ENCODE data around the gene SSH2. TPM values are rescaled to one million over a fixed set of nuclear protein-coding genes. Genes with fewer than 3 reads are reported as not detected.
A peak's percentile ranks its signal among the peaks of the same experiment; 100 is the strongest.
"Not testable (repeated sequence)": the region's sequence is repeated elsewhere in the genome, so short reads cannot be mapped to it uniquely, and the experiment has no call there.

SSH2 gene
- total RNA-seq, 1 donor from 2014 or later: 12.2 TPM

- DNase-seq (ENCODE audit: low spot score): no peak
- H3K27me3 Mint-ChIP-seq (ENCODE audit: insufficient read depth, low read depth): peaks cover 2% of the 10 kb centered on the region
- H3K27me3 ChIP-seq: no peaks in the 10 kb centered on the region
- no peaks in the 10 kb centered on the region for H3K9me3 Mint-ChIP-seq
- H3K9ac ChIP-seq: no peak overlapping the region
- H3K36me3 Mint-ChIP-seq: peaks cover 5% of the 10 kb centered on the region
- TF ChIP-seq CTCF (IDR thresholded peaks at IDR 0.05) (no peak), EZH2 (IDR thresholded peaks at IDR 0.05) (no peak), EZH2phosphoT487 (IDR thresholded peaks at IDR 0.05) (no peak)
- H3K36me3 ChIP-seq: no peaks in the 10 kb centered on the region
- H2AFZ ChIP-seq (replicated peaks): no peak overlapping the region
- no peak overlapping the region for H3K27ac Mint-ChIP-seq
- H3K79me2 ChIP-seq (ENCODE audit: low read depth): no peaks in the 10 kb centered on the region
- H4K20me1 ChIP-seq (ENCODE audit: low read depth): no peaks in the 10 kb centered on the region
- H3K4me3 Mint-ChIP-seq: no peak overlapping the region
- no peak overlapping the region for H3K4me3 ChIP-seq
- H3K9me3 ChIP-seq (ENCODE audit: low read depth): no peaks in the 10 kb centered on the region
- no peak overlapping the region for H3K4me2 ChIP-seq
- peaks cover 22% of the 10 kb centered on the region for H3F3A ChIP-seq (ENCODE audit: low read depth)
- H3K27ac ChIP-seq: peak overlapping the region; percentile 89
- peaks cover 6% of the 10 kb centered on the region for H3K4me1 Mint-ChIP-seq
- H3K4me1 ChIP-seq: peaks cover 22% of the 10 kb centered on the region
Measured at GRCh38 chr17:29682054-29682453, 248.0 kb downstream of the SSH2 start.

GRCh38 chr17:29677824-29678223, 252.2 kb downstream of the SSH2 start:
- TF ChIP-seq CTCF (IDR thresholded peaks at IDR 0.05): no peak
- TF ChIP-seq EZH2 (IDR thresholded peaks at IDR 0.05): no peak
- no peak for TF ChIP-seq EZH2phosphoT487 (IDR thresholded peaks at IDR 0.05)
- Histone ChIP-seq H3K27ac (no peak overlapping the region), H3K79me2 (ENCODE audit: low read depth) (no peaks in the 10 kb centered on the region), H3K4me3 (no peak overlapping the region), H3K9ac (no peak overlapping the region), H3K4me1 (peaks cover 10% of the 10 kb centered on the region), H4K20me1 (ENCODE audit: low read depth) (no peaks in the 10 kb centered on the region), H3K27me3 (no peaks in the 10 kb centered on the region), H3K9me3 (ENCODE audit: low read depth) (no peaks in the 10 kb centered on the region), H3K4me2 (no peak overlapping the region), H2AFZ (replicated peaks) (no peak overlapping the region), H3K36me3 (no peaks in the 10 kb centered on the region), H3F3A (ENCODE audit: low read depth) (peaks cover 4% of the 10 kb centered on the region)
- DNase-seq (ENCODE audit: low spot score): no peak
- no peaks in the 10 kb centered on the region for H3K9me3 Mint-ChIP-seq
- H3K4me1 Mint-ChIP-seq: peaks cover 3% of the 10 kb centered on the region
- H3K27ac Mint-ChIP-seq: no peak overlapping the region
- H3K4me3 Mint-ChIP-seq: no peak overlapping the region
- peaks cover 5% of the 10 kb centered on the region for H3K27me3 Mint-ChIP-seq (ENCODE audit: insufficient read depth, low read depth)
- peaks cover 6% of the 10 kb centered on the region for H3K36me3 Mint-ChIP-seq

- H3K4me3 Mint-ChIP-seq: no peak overlapping the region
- H3K36me3 Mint-ChIP-seq: peaks cover 9% of the 10 kb centered on the region
- Histone ChIP-seq H3F3A (ENCODE audit: low read depth) (no peaks in the 10 kb centered on the region), H3K4me2 (no peak overlapping the region), H3K9me3 (ENCODE audit: low read depth) (no peaks in the 10 kb centered on the region), H3K27ac (no peak overlapping the region), H3K36me3 (no peaks in the 10 kb centered on the region), H3K4me3 (no peak overlapping the region), H3K4me1 (peaks cover 5% of the 10 kb centered on the region), H3K9ac (no peak overlapping the region), H4K20me1 (ENCODE audit: low read depth) (no peaks in the 10 kb centered on the region), H3K79me2 (ENCODE audit: low read depth) (no peaks in the 10 kb centered on the region), H3K27me3 (no peaks in the 10 kb centered on the region), H2AFZ (replicated peaks) (no peak overlapping the region)
- no peak overlapping the region for H3K27ac Mint-ChIP-seq
- H3K4me1 Mint-ChIP-seq: peaks cover 4% of the 10 kb centered on the region
- TF ChIP-seq EZH2 (IDR thresholded peaks at IDR 0.05): no peak
- no peak for TF ChIP-seq CTCF (IDR thresholded peaks at IDR 0.05)
- no peak for TF ChIP-seq EZH2phosphoT487 (IDR thresholded peaks at IDR 0.05)
- peaks cover 5% of the 10 kb centered on the region for H3K27me3 Mint-ChIP-seq (ENCODE audit: insufficient read depth, low read depth)
- H3K9me3 Mint-ChIP-seq: no peaks in the 10 kb centered on the region
- DNase-seq (ENCODE audit: low spot score): no peak
Measured at GRCh38 chr17:29677221-29677791, 252.7 kb downstream of the SSH2 start.

GRCh38 chr17:29675961-29676360, 254.1 kb downstream of the SSH2 start:
- H3K36me3 Mint-ChIP-seq; H3K4me3 ChIP-seq; H3K9me3 Mint-ChIP-seq; H3K27me3 ChIP-seq; H3K36me3 ChIP-seq; H3K9ac ChIP-seq; H4K20me1 ChIP-seq (ENCODE audit: low read depth); H3K27me3 Mint-ChIP-seq (ENCODE audit: insufficient read depth, low read depth); H3F3A ChIP-seq (ENCODE audit: low read depth); H3K4me1 Mint-ChIP-seq; H3K4me3 Mint-ChIP-seq; H3K9me3 ChIP-seq (ENCODE audit: low read depth); H3K27ac Mint-ChIP-seq; H3K27ac ChIP-seq; H3K4me2 ChIP-seq; H3K4me1 ChIP-seq; H3K79me2 ChIP-seq (ENCODE audit: low read depth); H2AFZ ChIP-seq (replicated peaks); DNase-seq (ENCODE audit: low spot score): not testable (repeated sequence)

Data from neural progenitor cell (in vitro differentiated cells).